HG02973 (cell line): ENCODE data around the gene HES6.

Experiments
- ATAC-seq: cut with Tn5 transposase; IDR thresholded peaks from one replicate; pipeline ENCODE4 v1.9.1; 2021; ENCODE audit warnings: moderate library complexity; ENCODE audit not compliant: unreplicated experiment

HES6 gene

DNA sequence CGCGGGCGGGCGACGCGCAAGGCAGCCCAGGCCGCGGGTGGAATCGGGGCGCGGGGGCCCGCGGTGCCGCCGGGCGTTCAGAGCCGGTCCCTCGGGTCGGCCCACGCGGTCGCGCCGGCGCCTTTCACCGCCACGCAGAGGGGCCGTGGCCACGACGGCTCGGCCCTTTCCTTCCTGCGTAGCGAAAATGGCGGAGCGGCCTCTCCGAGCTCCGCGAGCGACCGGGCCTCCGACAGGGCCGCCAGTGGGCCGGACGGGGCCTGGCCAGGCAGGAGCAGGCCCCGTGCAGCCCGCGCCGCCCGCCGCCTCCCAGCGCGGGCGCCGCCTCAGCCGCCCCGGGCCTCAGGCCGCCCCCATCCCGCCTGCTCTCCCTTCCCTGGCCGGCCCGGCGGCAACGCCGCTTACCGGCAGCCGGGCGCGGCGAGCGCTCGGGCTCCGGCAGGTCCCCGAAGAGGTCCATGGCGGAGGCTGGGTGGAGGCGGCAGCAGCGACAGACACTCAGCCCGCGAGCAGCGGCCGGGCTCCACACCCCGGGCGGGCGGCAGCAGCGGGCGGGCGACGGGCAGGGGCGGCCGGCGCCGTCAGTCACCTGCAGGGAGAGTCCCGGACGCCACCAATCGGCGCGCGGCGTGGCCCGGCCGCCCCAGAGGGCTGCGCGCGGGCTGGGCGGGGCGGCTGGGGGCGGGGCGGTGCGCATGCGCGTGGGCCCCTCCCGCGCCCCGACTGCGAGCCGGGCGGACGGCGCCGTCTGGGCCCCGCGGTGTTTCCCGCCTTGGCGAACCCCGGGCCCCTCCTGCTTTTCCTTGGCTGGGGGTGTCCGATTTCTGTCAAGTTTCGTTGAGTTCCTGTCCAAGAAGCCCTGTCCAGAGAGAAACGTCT, 36.5 kb downstream of the HES6 start, which contains the start of gene ILKAP:
TSS of gene ILKAP (minus strand) at position 602 of the 879 bp plus-strand sequence. CDS start at position 460, 142 bp downstream.
- peak; percentile 93 for ATAC-seq

- no peak for ATAC-seq
These were observed 37.3 kb downstream of the HES6 start for GRCh38 chr2:238202326-238203093.

GRCh38 chr2:238190445-238190844, 49.4 kb downstream of the HES6 start:
- no peak for ATAC-seq
